Epidermal melanocyte (primary cell): Measurements from ENCODE around the gene NYAP1.
"Not testable (repeated sequence)": the region's sequence is repeated elsewhere in the genome, so short reads cannot be mapped to it uniquely, and the experiment has no call there.

Source experiments
- DNase-seq: peaks from one replicate; pipeline ENCODE4 v3.0.0; 2011; ENCODE audit warnings: low spot score; ENCODE audit not compliant: insufficient read length

Gene NYAP1

DNA sequence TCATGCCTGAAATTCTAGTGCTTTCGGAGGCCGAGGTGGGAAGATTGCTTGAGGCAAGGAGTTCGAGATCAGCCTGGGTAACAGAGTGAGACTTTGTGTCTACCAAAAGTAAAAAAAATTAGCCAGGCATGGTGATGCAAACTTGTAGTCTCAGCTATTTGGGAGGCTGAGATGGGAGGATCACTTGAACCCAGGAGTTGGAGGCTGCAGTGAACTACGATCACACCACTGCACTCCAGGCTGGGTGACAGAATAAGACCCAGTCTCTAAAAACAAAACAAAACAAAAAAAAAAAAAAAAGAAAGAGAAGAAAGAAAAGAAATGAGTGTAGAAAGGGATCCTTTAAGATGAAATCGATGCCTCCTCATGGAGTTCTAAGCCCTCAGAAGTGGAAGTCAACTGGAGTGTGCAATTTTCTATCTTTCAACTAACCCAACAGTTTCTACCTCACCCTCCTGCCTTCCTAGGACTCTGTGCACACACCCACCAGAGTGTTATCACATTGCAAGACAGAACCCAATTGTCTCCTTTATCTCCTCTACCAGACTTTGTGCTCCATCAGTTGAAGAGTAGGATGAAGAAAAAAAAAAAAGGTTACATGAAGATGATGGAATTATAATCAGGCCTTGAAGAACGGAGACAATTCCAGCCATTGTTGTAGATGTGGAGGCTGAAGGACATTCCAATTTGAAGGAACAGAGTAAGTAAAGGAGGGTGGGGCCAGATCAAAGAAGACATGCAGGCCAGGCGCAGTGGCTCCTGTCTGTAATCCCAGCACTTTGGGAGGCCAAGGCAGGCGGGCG, 26.9 kb downstream of the NYAP1 start:
- no peak for DNase-seq

DNA sequence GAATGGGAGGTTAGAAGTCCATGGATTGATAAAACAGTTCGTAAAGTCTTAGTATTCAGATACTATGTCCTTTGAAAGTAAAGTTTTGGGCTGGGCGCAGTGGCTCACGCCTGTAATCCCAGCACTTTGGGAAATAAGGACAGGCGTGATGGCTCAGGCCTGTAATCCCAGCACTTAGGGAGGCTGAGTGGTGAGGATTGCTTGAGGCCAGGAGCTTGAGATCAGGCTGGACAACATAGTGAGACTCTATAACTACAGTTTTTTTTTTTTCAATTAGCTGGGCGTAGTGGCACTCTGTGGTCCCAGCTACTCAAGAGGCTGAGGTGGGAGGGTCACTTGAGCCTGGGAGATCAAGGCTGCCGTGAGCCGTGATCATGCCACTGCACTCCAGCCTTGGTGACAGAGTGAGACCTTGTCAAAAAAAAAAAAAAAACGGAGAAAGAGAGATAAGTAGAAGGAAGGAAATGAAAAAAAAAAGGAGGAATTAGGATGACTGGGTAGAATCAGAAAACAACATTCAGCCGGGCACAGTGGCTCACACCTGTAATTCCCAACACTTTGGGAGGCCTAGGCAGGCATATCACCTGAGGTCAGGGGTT, 29.6 kb downstream of the NYAP1 start:
- no peak for DNase-seq

DNA sequence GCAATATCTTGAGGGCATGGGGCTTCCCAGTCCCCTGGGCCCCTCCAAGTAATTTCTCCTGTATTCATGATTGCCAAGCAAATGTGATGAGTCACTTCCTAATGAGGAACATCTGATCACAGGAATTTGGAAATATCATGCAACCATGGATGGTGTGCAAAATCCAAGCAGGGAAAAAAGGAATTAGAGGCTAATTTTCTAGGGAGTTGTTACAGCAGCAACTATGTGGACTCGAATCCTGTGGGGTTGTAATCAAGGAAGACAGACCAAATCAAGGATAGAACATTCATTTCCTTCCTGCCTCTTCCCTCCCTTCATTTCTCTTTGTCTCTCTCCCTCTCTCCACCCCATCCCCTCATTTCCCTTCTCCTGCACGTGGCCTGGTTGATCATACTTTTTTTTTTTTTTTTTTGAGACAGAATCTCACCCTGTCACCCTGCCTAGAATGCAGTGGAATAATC, 31.4 kb downstream of the NYAP1 start:
- DNase-seq, result no peak

DNA sequence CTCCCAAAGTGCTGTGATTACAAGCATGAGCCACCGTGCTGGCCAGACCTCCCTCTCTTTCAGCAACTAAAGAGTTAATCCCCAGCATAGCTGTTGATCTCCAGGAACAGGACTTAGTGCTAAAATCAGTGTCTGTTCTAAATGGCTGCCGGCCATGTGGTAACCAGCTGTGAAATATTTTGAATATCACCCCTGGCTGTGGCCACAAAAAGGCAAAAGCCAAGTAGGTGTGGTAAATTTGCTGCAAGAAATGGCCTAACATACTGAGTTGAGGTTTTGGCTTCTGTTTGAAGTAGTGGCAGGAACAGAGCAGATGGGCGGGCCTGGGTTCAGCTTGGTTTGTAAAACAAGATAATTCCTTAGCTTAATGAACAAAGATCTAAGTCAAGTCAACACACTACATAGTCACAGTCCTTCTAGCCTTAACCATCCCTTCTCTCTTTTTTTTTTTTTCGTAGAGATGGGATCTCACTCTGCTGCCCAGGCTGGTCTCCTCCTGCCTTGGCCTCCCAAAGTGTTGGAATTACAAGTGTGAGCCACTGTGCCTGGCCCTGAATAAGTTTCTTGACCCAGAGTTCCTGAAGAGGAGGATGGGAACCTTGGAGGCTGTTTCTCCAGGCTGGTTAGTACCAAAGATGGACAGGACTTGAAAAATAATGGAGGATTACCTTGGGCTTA, 32.5 kb downstream of the NYAP1 start:
- DNase-seq, result peak; percentile 84

DNA sequence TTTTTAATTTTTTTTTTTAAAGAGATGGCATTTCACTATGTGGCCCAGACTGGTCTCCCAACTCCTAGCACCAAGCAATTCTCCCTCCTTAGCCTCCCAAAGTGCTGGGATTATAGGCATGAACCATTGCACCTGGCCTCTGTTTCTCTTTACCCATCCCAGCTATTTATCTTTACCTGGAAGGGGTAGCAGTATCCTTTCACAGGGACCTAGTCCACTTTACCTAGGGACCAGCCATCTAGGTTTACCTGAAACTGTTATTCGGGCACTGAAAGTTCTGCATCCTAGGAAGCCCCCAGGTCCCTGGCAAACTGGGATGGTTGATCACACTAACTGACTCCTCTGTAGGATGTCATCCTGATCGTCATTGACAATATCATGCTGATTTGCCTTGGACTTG, 33.6 kb downstream of the NYAP1 start:
- DNase-seq, result no peak

DNA sequence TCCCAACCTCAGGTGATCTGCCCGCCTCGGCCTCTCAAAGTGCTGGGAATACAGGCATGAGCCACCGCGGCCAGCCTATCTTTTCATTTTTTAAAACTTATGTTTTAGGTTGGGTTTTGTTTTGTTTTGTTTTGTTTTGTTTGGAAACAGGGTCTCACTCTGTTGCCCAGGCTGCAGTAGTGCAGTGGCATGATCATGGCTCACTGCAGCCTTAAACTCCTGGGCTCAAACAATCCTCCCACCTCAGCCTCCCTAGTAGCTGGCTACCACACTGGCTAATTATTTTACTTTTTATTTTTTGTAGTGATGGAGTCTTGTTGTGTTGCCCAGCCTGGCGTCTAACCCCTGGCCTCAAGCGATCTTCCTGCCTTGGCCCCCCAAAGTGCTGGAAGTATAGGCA, 35.9 kb downstream of the NYAP1 start:
- no peak for DNase-seq

DNA sequence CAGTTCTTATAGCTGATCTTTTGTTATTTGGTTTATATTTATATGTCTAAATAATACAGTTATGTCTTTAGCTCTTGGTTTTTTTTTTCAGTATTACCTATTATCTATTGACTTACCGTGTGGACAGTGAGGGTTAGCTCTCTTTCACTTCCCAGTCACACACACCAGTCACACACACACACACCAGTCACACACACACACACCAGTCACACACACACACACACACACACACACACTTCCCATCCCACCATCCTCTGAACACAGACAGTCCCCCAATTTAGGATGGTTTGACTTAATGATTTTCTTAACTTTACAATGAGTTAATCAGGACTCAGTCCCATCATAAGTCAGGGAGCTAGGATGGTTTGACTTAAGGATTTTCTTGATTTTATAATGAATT, 36.4 kb downstream of the NYAP1 start:
- DNase-seq, result no peak

DNA sequence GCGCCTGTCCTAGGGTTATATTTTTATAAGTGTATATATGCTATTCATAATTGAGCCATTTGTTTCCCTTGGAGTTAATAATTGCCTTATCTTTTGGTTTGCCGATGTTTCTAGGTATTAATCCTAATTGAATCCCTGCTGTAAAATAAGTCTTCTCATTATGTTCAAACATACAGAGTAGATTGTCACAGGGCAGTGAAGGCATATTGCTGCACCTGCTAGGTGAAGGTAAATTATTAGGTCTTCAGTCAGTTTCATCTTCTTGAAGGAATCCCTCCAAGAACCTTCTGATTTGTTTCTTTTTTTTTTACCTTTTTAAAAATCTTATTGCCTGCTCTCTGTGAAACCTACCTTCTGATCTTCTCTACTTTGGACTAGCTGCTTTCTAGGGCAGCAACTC, 37.3 kb downstream of the NYAP1 start:
- no peak for DNase-seq

DNA sequence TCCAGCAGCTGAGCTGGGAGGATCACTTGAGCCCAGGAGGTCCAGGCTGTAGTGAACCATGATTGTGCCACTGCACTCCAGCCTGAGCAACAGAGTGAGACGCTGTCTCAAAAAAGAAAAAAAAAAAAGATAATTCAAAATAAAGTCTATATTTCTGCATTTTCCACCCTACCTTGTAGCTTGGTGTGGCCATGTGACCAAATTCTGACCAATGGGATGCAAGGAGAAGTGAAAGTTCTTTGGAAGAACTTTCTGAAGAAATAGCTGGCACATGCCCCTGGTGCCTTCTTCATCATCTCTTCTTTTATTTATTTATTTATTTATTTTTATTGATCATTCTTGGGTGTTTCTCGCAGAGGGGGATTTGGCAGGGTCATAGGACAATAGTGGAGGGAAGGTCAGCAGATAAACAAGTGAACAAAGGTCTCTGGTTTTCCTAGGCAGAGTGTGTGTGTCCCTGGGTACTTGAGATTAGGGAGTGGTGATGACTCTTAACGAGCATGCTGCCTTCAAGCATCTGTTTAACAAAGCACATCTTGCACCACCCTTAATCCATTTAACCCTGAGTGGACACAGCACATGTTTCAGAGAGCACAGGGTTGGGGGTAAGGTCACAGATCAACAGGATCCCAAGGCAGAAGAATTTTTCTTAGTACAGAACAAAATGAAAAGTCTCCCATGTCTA, 38.3 kb downstream of the NYAP1 start:
- DNase-seq, result not testable (repeated sequence)

DNA sequence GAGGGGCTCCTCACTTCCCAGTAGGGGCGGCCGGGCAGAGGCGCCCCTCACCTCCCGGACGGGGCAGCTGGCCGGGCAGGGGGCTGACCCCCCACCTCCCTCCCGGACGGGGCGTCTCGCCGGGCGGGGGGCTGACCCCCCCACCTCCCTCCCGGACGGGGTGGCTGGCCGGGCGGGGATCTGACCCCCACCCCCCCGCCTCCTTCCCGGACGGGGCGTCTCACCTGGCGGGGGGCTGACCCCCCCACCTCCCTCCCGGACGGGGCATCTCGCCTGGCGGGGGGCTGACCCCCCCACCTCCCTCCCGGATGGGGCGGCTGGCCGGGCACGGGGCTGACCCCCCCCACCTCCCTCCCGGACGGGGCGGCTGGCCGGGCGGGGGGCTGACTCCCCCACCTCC, 39.5 kb downstream of the NYAP1 start:
- DNase-seq, result not testable (repeated sequence)

DNA sequence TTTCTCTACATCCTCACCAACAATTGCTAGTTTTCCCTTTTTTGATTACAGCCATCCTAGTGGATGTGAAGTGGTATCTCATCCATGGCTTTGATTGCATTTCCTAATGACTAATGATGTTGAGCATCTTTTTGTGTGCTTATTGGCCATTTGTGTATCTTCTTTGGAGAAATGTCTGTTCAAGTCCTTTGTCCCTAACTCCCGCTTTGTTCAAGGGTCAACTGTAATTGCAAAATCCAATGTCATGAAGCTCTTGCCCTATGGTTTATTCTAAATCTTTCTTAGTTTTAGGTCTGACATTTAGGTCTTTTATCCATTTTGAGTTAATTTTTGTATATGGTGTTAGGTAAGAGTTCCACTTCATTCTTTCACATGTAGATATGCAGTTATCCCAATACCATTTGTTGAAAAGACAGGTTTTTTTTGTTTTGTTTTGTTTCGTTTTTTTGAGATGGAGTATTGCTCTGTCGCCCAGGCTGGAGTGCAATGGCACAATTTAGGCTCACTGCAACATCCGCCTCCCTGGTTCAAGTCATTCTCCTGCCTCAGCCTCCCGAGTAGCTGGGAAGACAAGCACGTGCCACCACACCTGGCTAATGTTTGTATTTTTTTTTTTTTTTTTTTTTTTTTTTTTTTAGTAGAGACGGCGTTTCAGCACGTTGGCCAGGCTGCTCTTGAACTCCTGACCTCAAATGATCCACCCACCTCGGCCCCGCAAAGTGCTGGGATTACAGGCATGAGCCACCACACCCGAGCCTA, 44.6 kb downstream of the NYAP1 start:
- DNase-seq, result not testable (repeated sequence)

DNA sequence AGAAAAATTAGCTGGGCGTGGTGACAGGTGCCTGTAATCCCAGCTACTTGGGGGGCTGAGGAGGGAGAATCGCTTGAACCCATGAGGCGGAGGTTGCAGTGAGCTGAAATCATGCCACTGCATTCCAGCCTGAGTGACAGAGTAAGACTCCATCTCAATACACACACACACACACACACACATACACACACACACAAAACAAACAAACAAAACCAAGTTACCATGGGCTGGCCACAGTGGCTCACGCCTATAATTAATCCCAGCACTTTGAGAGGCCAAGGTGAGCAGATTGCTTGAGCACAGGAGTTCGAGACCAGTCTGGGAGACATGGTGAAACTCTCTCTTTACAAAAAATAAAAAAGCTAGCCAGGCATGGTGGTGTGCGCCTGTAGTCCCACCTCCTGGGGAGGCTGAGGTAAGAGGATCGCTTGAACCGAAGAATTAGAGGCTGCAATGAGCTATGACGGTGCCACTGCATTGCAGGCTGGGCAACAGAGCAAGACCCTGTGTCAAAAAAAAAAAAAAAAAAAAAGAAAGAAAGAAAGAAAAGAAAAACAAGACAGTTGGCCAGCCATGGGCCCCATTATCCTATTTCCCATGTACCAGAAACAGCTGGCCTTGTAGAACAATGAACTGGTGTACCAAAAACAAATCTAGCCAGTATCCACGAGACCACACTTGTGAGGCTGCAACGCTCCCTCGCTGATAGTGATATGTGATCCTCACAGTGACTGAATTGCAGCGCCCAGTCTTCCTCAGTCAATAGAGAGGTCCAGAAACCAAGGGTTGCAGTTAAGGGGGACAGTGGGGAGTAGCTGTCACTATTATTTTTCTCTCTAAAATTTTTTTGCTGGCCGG, 48.7 kb downstream of the NYAP1 start:
- DNase-seq, result no peak

DNA sequence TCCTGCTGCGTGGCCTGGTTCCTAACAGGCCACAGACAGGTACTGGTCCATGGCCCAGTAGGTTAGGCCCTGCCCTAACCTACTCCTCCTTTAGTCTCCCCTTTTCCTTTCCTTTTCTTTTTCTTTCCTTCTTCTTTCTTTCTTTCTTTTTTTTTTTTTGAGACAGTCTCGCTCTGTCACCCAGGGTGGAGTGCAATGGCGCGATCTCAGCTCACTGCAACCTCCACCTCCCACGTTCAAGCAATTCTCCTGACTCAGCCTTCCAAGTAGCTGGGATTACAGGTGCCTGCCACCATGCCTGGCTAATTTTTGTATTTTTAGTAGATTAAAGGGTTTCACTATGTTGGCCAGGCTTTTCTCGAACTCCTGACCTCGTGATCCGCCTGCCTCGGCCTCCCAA, 52.3 kb downstream of the NYAP1 start:
- not testable (repeated sequence) for DNase-seq

DNA sequence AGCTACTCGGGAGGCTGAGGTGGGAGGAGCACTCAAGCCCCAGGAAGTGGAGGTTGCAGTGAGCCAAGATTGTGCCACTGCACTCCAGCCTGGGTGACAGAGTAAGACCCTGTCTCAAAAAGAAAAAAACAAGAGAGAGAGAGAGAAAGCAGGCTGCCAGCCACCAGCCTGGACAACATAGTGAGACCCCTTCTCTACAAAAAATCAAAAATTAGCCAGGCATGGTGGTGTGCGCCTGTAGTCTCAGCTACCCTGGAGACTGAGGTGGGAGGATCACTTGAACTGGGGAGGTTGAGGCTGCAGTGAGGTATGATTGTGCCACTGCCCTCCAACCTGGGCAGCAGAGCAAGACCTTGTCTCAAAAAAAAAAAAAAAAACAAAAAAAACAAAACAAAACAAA, 53.0 kb downstream of the NYAP1 start:
- not testable (repeated sequence) for DNase-seq

DNA sequence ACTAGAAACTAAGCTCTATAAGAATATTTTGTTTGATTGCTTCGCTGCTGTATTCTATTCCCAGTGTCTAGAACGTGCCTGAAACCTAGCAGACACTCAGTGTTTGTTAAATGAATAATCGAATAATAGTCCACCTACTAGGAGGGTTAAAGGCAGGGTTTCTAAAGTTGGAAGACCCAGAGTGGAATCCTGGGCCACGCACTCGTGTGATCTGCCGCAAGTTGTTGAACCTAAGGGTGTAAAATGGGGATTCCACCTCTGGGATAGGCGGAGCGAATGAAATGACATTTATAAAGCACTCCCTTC, 54.6 kb downstream of the NYAP1 start:
- no peak for DNase-seq

DNA sequence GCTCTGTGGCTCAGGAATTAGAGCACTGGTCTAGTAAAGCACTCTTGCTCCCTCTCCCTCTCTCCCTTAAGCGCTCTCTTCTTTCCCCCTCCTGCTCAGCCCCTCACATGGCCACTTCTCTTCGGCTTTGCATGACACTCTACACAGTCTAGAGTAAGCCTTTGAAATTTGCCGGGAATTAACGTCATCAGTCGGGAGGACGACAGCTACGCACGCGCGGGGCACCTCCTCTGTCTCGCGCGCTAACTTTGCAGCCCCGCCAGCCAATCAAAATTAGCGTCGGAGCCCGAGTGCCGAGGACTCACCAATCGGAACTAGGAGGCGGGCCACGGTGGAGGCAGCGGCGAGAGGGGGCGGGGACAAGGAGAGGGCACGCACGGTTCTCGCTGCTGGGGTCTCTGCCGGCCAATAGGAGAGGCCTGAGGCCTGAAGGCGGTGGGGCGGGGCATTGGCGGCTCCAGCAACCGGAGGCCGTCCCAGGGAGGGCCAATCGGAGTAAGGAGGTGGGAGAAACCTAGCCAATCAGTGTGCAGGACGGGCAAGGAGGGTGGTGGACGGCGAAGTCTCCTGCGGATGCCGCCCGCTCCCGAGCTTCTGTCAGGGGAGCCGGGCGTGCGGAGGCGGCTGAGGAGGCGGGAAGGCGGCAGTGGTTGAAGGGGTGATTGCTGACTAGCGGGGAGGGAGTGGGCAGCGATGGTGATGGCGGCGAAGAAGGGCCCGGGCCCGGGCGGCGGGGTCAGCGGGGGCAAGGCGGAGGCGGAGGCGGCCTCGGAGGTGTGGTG, 55.1 kb downstream of the NYAP1 start, which contains the start of gene AGFG2:
Gene AGFG2, plus strand, starts transcription at position 550 of the 782 bp plus-strand sequence. Its CDS starts 144 bp downstream, at position 694.
- peak; percentile 98 for DNase-seq

DNA sequence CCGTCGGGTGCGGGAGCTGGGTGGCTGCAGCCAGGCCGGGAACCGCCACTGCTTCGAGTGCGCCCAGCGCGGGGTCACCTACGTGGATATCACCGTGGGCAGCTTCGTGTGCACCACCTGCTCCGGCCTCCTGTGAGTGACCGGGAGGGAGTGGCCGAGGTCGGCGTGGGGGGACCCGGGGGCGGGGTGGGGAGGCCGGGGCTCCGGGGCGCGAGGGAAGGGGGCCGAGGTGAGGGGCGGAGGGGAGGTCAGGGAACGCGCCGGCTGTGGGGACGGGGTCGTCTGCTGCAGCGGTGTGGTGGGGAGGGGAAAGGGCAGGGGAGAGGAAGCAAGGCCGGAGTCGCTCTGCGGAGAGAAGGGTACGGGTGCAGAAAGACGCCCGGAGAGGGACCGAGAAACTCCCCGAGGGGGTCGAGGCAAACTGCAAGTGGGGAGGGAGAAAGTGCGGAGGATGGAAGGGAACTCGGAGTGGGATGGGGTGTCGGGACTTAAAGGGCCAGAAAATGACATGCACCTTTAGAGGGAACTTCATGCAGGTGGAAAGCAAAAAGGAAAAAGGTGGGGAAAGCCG, 55.8 kb downstream of the NYAP1 start:
- no peak for DNase-seq

DNA sequence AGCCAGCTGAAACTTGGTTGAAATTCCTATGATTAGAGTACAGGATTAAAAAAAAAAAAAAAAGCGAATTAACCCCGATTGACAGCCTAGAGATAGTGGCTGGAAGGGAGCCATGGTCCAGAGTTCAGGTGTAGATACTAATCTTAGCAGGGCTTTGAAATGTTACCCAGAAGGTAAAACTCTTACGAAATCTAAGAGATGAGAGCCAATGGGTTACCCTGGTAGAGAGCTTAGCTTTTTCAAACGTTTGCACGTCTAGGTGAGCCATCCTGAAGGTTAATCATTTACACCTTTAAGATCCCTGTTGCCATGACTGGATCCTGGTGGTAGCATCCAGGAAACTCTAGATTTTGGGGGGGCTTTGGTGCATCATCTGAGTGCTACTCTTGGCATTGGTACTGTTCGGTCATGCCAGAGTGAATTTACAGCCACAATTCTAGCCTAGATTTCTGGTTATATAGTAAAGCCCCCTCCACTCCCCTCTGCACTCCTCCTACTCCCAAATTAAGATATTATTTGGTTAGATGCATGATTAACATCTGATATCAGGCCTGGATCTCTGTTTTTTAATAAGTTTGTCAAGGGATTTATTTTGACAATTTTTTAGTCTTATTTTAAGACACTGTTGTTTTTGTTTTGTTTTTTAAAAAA, 56.5 kb downstream of the NYAP1 start:
- no peak for DNase-seq

DNA sequence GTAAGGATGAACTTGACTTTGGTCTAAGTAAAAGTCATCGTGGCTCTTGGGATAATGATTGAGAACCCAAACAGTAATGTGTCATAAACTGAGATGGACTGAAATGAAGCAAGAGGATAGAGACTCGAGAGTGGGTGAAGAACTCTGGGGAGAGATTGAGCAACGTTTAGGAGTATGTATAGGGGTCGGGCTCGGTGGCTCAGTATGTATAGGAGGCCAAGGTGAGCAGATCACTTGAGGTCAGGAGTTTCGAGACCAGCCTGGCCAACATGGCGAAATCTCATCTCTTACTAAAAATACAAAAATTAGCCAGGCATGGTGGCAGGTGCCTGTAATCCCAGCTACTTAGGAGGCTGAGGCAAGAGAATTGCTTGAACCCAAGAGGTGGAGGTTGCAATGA, 57.6 kb downstream of the NYAP1 start:
- DNase-seq, result not testable (repeated sequence)
